ENCODE data around the gene SNX6. TPM values are rescaled to one million over a fixed set of nuclear protein-coding genes. Genes with fewer than 3 reads are reported as not detected.

The SNX6 gene
- total RNA-seq, 1 experiment from 2014 or later, result 73.4 TPM

GRCh38 chr14:34623506-34623905 is 6.4 kb downstream of the SNX6 start:
- no peaks in the 10 kb centered on the region for H3K9me2 ChIP-seq (ENCODE audit: insufficient read depth)
- H3K4me3 ChIP-seq (replicated peaks in 1 of 2; ENCODE audit: low read depth in 1 of 2, low read length in 2 of 2), result no peak overlapping the region
- H3K4me1 ChIP-seq (ENCODE audit: control insufficient read depth in 1 of 2, insufficient read depth in 2 of 2, low read length in 2 of 2), result peaks cover under 1 to 2% of the 10 kb centered on the region in 2 experiments; a peak in 3 of 4 replicates
- intact Hi-C loops (cut with micrococcal nuclease), result no loop called here
- no peak overlapping the region for H3K9ac ChIP-seq (ENCODE audit: low read length)
- H4K20me1 ChIP-seq (ENCODE audit: insufficient read depth), result no peaks in the 10 kb centered on the region
- POLR2A ChIA-PET, result no interaction called here
- H3K9me3 ChIP-seq (ENCODE audit: control insufficient read depth in 1 of 2, insufficient read depth in 1 of 2, low read depth in 1 of 2, low read length in 2 of 2), result no peaks in the 10 kb centered on the region
- TF ChIP-seq ELF1 (IDR thresholded peaks at IDR 0.05; ENCODE audit: borderline replicate concordance, low read depth) (no peak), ZNF274 (IDR thresholded peaks at IDR 0.05; ENCODE audit: low read depth, low read length) (no peak), ZFX (IDR thresholded peaks at IDR 0.05) (no peak), FOSL1 (IDR thresholded peaks at IDR 0.05; ENCODE audit: low read depth) (no peak), POLR2AphosphoS5 (IDR thresholded peaks at IDR 0.05; ENCODE audit: low read depth, low read length) (no peak)
- TF ChIP-seq, protein P1, sequence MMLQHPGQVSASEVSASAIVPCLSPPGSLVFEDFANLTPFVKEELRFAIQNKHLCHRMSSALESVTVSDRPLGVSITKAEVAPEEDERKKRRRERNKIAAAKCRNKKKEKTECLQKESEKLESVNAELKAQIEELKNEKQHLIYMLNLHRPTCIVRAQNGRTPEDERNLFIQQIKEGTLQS (IDR thresholded peaks at IDR 0.05), result no peak
- RAD21 ChIA-PET (ENCODE audit: low non-redundant PET in 1 of 2, low total read pairs in 2 of 2, uncharacterized antibody in 2 of 2, unreplicated experiment in 2 of 2), result no interaction called here
- H3K27ac ChIP-seq (ENCODE audit: low read depth, low read length), result no peak overlapping the region
- H3K27me3 ChIP-seq (ENCODE audit: insufficient read depth, low read length), result no peaks in the 10 kb centered on the region
- no peak overlapping the region for H2AFZ ChIP-seq (ENCODE audit: low read depth, low read length, poor library complexity, severe bottlenecking)
- ATAC-seq (no peak), DNase-seq (ENCODE audit: low read depth, low spot score) (no peak)
- no peak overlapping the region for H3K4me2 ChIP-seq (ENCODE audit: low read length)
- no TSS peak for BruUV-seq (replicated peaks)
- CTCF ChIA-PET, result no interaction called here
- peaks cover 84% of the 10 kb centered on the region for H3K79me2 ChIP-seq (ENCODE audit: insufficient read depth, low read length)
- peaks cover 7 to 11% of the 10 kb centered on the region in 2 experiments; a peak in 3 of 4 replicates for H3K36me3 ChIP-seq (ENCODE audit: control insufficient read depth in 1 of 2, insufficient read depth in 2 of 2, low read length in 2 of 2)

GRCh38 chr14:34620839-34621238 is 9.1 kb downstream of the SNX6 start:
- Histone ChIP-seq H3K4me1 (ENCODE audit: control insufficient read depth in 1 of 2, insufficient read depth in 2 of 2, low read length in 2 of 2) (no peaks in the 10 kb centered on the region), H4K20me1 (ENCODE audit: insufficient read depth) (no peaks in the 10 kb centered on the region), H2AFZ (ENCODE audit: low read depth, low read length, poor library complexity, severe bottlenecking) (no peak overlapping the region), H3K4me3 (replicated peaks in 1 of 2; ENCODE audit: low read depth in 1 of 2, low read length in 2 of 2) (no peak overlapping the region), H3K9me2 (ENCODE audit: insufficient read depth) (no peaks in the 10 kb centered on the region), H3K79me2 (ENCODE audit: insufficient read depth, low read length) (peaks cover 71% of the 10 kb centered on the region), H3K27me3 (ENCODE audit: insufficient read depth, low read length) (no peaks in the 10 kb centered on the region), H3K9me3 (ENCODE audit: control insufficient read depth in 1 of 2, insufficient read depth in 1 of 2, low read depth in 1 of 2, low read length in 2 of 2) (no peaks in the 10 kb centered on the region), H3K36me3 (ENCODE audit: control insufficient read depth in 1 of 2, insufficient read depth in 2 of 2, low read length in 2 of 2) (peaks cover 11 to 15% of the 10 kb centered on the region in 2 experiments), H3K9ac (ENCODE audit: low read length) (no peak overlapping the region), H3K27ac (ENCODE audit: low read depth, low read length) (no peak overlapping the region), H3K4me2 (ENCODE audit: low read length) (no peak overlapping the region)
- DNase-seq (ENCODE audit: low read depth, low spot score) (no peak), ATAC-seq (no peak)
- ChIA-PET POLR2A (no interaction called here), RAD21 (ENCODE audit: low non-redundant PET in 1 of 2, low total read pairs in 2 of 2, uncharacterized antibody in 2 of 2, unreplicated experiment in 2 of 2) (no interaction called here), CTCF (interaction anchor here (0.6 kb wide), 1 partner anchor 14 kb away, joined by 3 read pairs; no protein-coding TSS in a partner anchor)
- BruUV-seq (replicated peaks), result no TSS peak
- intact Hi-C loops (cut with micrococcal nuclease), result no loop called here
- TF ChIP-seq CEBPB (IDR thresholded peaks at IDR 0.05; ENCODE audit: low read depth) (no peak), CBX3 (IDR thresholded peaks at IDR 0.05; ENCODE audit: low read depth) (no peak)
